Uterus (tissue), 2 donors: ENCODE results near the gene OR51D1.

Source experiments
- CTCF ChIP-seq, 4 experiments: fragments of 200-600 bp in 2 of 4; fragments of 450-650 bp in 2 of 4; sonication (generic) in 2 of 4; IDR thresholded peaks; one replicate each; pipeline ENCODE4 v1.5.1; 2016 to 2019; ENCODE audit warnings: antibody characterized with exemption in 4 of 4, mild to moderate bottlenecking in 2 of 4, moderate library complexity in 1 of 4
- POLR2A ChIP-seq, 2 donors: fragments of 450-650 bp; IDR thresholded peaks; one replicate each; pipeline ENCODE4 v1.6.1; 2016; ENCODE audit warnings: antibody characterized with exemption in 2 of 2, mild to moderate bottlenecking in 1 of 2, moderate library complexity in 1 of 2

GRCh38 chr11:4680341-4680740 is 43.1 kb downstream of the OR51D1 start:
- TF ChIP-seq CTCF (IDR thresholded peaks at IDR 0.05) (no peak), POLR2A (IDR thresholded peaks at IDR 0.05) (no peak)
